SK-N-SH (cell line): ENCODE results near the gene CPB2.

Experiments
- CHD2 ChIP-seq: fragments of 150-350 bp; IDR thresholded peaks from 2 replicates; pipeline ENCODE4 v1.6.1; 2018; ENCODE audit warnings: low read length; ENCODE audit not compliant: partially characterized antibody
- CTCF ChIP-seq: fragments of 200-600 bp; sonication (generic); IDR thresholded peaks from 2 replicates; pipeline ENCODE4 v1.6.1; 2017; ENCODE audit warnings: antibody characterized with exemption, mild to moderate bottlenecking, moderate library complexity
- NRF1 ChIP-seq: IDR thresholded peaks from 2 replicates; pipeline ENCODE4 v1.6.1; 2012; ENCODE audit warnings: low read depth, mild to moderate bottlenecking, low read length
- PBX3 ChIP-seq: IDR thresholded peaks from 2 replicates; pipeline ENCODE4; 2012
- POLR2AphosphoS5 ChIP-seq: IDR thresholded peaks from 2 replicates; pipeline ENCODE4 v1.6.1; 2012; ENCODE audit warnings: low read depth, low read length
- RAD21 ChIP-seq: IDR thresholded peaks from 2 replicates; pipeline ENCODE4 v1.6.1; 2012; ENCODE audit warnings: mild to moderate bottlenecking, low read length
- SIN3A ChIP-seq: IDR thresholded peaks from 2 replicates; pipeline ENCODE4 v1.6.1; 2012; ENCODE audit warnings: low read depth, mild to moderate bottlenecking, low read length, moderate library complexity, borderline replicate concordance
- TAF1 ChIP-seq: IDR thresholded peaks from 2 replicates; pipeline ENCODE4 v1.6.1; 2012; ENCODE audit warnings: low read depth, mild to moderate bottlenecking, low read length, moderate library complexity, borderline replicate concordance
- USF2 ChIP-seq: fragments of 150-350 bp; IDR thresholded peaks from 2 replicates; pipeline ENCODE4 v1.6.1; 2017; ENCODE audit warnings: antibody characterized with exemption, low read length, low read depth, borderline replicate concordance
- ZBTB33 ChIP-seq: IDR thresholded peaks from 2 replicates; pipeline ENCODE4 v1.4.0; 2012; ENCODE audit warnings: low read depth, borderline replicate concordance

- TF ChIP-seq USF2 (no peak), CHD2 (no peak), CTCF (no peak), PBX3 (no peak), ZBTB33 (no peak), RAD21 (no peak), POLR2AphosphoS5 (no peak), TAF1 (no peak), NRF1 (no peak), SIN3A (no peak)
Observed at GRCh38 chr13:46126056-46126455, 21.2 kb upstream of the CPB2 start.
